K562 (cell line): ENCODE data around the gene TMEM260. TPM values are rescaled to one million over a fixed set of nuclear protein-coding genes. Genes with fewer than 3 reads are reported as not detected.

Experiments
- GATAD2A ChIP-seq: fragments of 450-650 bp; IDR thresholded peaks from 2 replicates; pipeline ENCODE4 v1.6.1; 2017
- KAT2B ChIP-seq: IDR thresholded peaks from one replicate; pipeline ENCODE4 v1.6.1; 2012; ENCODE audit warnings: low read depth, mild to moderate bottlenecking, control low read depth, inconsistent platforms, low read length, moderate library complexity
- RBBP5 ChIP-seq: fragments of 200-600 bp; sonication (generic); IDR thresholded peaks from 2 replicates; pipeline ENCODE4 v1.6.1; 2012; ENCODE audit warnings: borderline replicate concordance, mild to moderate bottlenecking, low read length, control low read depth, inconsistent platforms; ENCODE audit not compliant: insufficient read depth, poor library complexity, severe bottlenecking
- SIRT6 ChIP-seq: IDR thresholded peaks from one replicate; pipeline ENCODE4 v1.6.1; 2012; ENCODE audit warnings: low read depth, mild to moderate bottlenecking, control low read depth, inconsistent platforms, low read length, moderate library complexity
- ZNF239 ChIP-seq: fragments of 250-450 bp; sonication (Bioruptor Pico); IDR thresholded peaks from 2 replicates; pipeline ENCODE4 v1.4.0; 2020; ENCODE audit warnings: mild to moderate bottlenecking
- ZNF263 ChIP-seq: sonication (generic); formaldehyde crosslinking; IDR thresholded peaks from 2 replicates; pipeline ENCODE4 v1.8.0; 2022; ENCODE audit warnings: mild to moderate bottlenecking, missing genetic modification reagents, borderline replicate concordance
- ZNF589 ChIP-seq: fragments of 200-800 bp; sonication (Bioruptor generic); IDR thresholded peaks from 2 replicates; pipeline ENCODE4 v1.6.1; 2016; ENCODE audit warnings: low read depth, missing genetic modification characterization, missing compliant biosample characterization
- polyA plus RNA-seq, 8 experiments: library from polyadenylated mRNA; depleted of rRNA in 4 of 8; stranded (reverse) in 5 of 8; unstranded in 3 of 8; fragments of >200 nt; fragmentation: Nextera tagmentation in 2 of 8; fragmentation: Illumina TruSeq in 1 of 8; extraction: Ambion mirVana in 2 of 8; extraction: Trizol in 1 of 8; gene quantifications; 2 replicates each; pipeline versions ENCODE4 v1.2.1 to v1.2.3, GENCODE V29; 2011 to 2014; ENCODE audit warnings: inconsistent platforms in 1 of 8, missing spikeins in 1 of 8
- total RNA-seq, 7 experiments: library from RNA; depleted of rRNA in 6 of 7; stranded (reverse); fragments of >200 nt in 6 of 7; fragmentation: Illumina TruSeq in 2 of 7; extraction: Trizol in 2 of 7; gene quantifications; 2 replicates each; pipeline versions ENCODE4 v1.2.1 to v1.2.3, GENCODE V29; 2011 to 2021; ENCODE audit warnings: low replicate concordance in 1 of 7
- TF ChIP-seq, protein P1 (sequence below): fragments of 250-450 bp; sonication (Bioruptor Pico); IDR thresholded peaks from 2 replicates; pipeline ENCODE4 v1.6.1; 2021; ENCODE audit warnings: mild to moderate bottlenecking
- TF ChIP-seq, protein P2 (sequence below): IDR thresholded peaks from 2 replicates; pipeline ENCODE4 v1.6.1; 2012; ENCODE audit warnings: low read depth, low read length, improper control_type of control experiment, borderline replicate concordance
- TF ChIP-seq, protein P3 (sequence below), 2 experiments: fragments of 450-650 bp in 1 of 2; sonication (generic) in 1 of 2; formaldehyde crosslinking in 1 of 2; IDR thresholded peaks in 1 of 2; conservative IDR thresholded peaks in 1 of 2; 2 replicates each; pipeline versions ENCODE4 v1.6.1 to v1.8.1; 2016 to 2023; ENCODE audit warnings: mild to moderate bottlenecking in 2 of 2, moderate library complexity in 2 of 2, inconsistent platforms in 1 of 2, missing genetic modification reagents in 1 of 2

The TMEM260 gene
- total and polyA plus RNA-seq, 9 of the 15 experiments (the other 6 are each of a cell fraction or from before 2014, with no cell fraction given) = 2.2 to 9.4 (median 6.0) TPM

DNA sequence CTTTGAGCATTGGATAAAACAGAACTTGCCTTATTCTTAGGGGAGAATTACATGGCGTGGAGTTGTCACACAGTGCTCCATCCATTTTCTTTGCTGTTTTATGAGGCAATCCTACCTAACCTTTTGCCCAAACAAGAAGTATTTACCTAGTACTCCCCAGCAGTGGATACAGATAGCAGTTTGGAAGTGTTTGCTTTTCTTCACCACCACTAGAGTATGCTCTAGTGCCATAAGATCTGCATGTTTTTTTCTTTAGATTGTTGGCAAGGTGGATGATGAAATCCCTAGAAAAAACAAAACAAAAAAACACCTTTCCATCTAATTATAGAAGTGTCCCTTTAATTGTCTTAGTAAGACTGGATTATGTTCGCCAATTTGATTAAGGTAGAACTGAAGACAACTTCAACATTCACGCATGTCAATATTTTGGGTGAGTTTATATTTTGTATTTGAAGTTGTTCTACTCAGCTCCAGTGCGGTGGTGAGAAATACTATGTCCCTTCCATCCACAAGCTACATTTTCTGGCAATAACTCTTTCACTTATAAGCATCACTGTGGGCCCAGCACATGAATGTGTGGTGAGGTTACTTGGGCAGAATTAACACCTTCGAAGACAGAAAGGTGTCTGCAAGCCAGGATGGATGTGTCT, 23.6 kb upstream of the TMEM260 start (continued):
- TF ChIP-seq RBBP5 (no peak), GATAD2A (no peak), ZNF589 (0 out of 2 replicates have a peak, but pooled peaks have one; percentile 30), KAT2B (no peak), SIRT6 (no peak), ZNF263 (CRISPR knock-in tag) (no peak), ZNF239 (no peak)
- TF ChIP-seq, protein P1, sequence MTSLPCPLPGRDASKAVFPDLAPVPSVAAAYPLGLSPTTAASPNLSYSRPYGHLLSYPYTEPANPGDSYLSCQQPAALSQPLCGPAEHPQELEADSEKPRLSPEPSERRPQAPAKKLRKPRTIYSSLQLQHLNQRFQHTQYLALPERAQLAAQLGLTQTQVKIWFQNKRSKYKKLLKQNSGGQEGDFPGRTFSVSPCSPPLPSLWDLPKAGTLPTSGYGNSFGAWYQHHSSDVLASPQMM = no peak
- TF ChIP-seq, protein P2, sequence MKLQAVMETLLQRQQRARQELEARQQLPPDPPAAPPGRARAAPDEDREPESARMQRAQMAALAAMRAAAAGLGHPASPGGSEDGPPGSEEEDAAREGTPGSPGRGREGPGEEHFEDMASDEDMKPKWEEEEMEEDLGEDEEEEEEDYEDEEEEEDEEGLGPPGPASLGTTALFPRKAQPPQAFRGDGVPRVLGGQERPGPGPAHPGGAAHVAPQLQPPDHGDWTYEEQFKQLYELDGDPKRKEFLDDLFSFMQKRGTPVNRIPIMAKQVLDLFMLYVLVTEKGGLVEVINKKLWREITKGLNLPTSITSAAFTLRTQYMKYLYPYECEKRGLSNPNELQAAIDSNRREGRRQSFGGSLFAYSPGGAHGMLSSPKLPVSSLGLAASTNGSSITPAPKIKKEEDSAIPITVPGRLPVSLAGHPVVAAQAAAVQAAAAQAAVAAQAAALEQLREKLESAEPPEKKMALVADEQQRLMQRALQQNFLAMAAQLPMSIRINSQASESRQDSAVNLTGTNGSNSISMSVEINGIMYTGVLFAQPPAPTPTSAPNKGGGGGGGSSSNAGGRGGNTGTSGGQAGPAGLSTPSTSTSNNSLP = no peak
- TF ChIP-seq, protein P3, sequence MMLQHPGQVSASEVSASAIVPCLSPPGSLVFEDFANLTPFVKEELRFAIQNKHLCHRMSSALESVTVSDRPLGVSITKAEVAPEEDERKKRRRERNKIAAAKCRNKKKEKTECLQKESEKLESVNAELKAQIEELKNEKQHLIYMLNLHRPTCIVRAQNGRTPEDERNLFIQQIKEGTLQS (IDR thresholded peaks at IDR 0.05) = peak; percentile 92
- TF ChIP-seq, protein P3 (CRISPR knock-in tag; conservative IDR thresholded peaks at IDR 0.05) = no peak
